CD4-positive, alpha-beta T cell treated with Interleukin-15 for 1 hour (primary cell): ENCODE measurements around the gene ZFY.
"Not testable (repeated sequence)": the region's sequence is repeated elsewhere in the genome, so short reads cannot be mapped to it uniquely, and the experiment has no call there.

Experiments used
- DNase-seq: peaks from one replicate; pipeline ENCODE4 v3.0.0-alpha.2; 2020

ZFY gene

GRCh38 chrY:2979283-2979682, 44.1 kb downstream of the ZFY start:
- DNase-seq, result no peak

GRCh38 chrY:2984491-2984890, 49.3 kb downstream of the ZFY start:
- DNase-seq, result no peak

GRCh38 chrY:2987178-2987577, 52.0 kb downstream of the ZFY start:
- DNase-seq, result not testable (repeated sequence)

GRCh38 chrY:2997369-2997768, 62.2 kb downstream of the ZFY start:
- DNase-seq, result not testable (repeated sequence)

- no peak for DNase-seq
Measured at GRCh38 chrY:3002190-3002589, 67.0 kb downstream of the ZFY start.

- no peak for DNase-seq
Measured at GRCh38 chrY:3002680-3003515, 67.7 kb downstream of the ZFY start.

GRCh38 chrY:3003516-3003830, 68.3 kb downstream of the ZFY start:
- no peak for DNase-seq

GRCh38 chrY:3003846-3004245, 68.7 kb downstream of the ZFY start:
- no peak for DNase-seq

GRCh38 chrY:3006031-3006430, 70.8 kb downstream of the ZFY start:
- not testable (repeated sequence) for DNase-seq

GRCh38 chrY:3007967-3008366, 72.8 kb downstream of the ZFY start:
- no peak for DNase-seq

GRCh38 chrY:3012226-3012625, 77.0 kb downstream of the ZFY start:
- no peak for DNase-seq

- DNase-seq, result no peak
Measured at GRCh38 chrY:3016594-3016993, 81.4 kb downstream of the ZFY start.

GRCh38 chrY:3018546-3018945, 83.4 kb downstream of the ZFY start:
- no peak for DNase-seq

GRCh38 chrY:3019584-3019983, 84.4 kb downstream of the ZFY start:
- no peak for DNase-seq

GRCh38 chrY:3021176-3021575, 86.0 kb downstream of the ZFY start:
- DNase-seq, result no peak

GRCh38 chrY:3023606-3024005, 88.4 kb downstream of the ZFY start:
- no peak for DNase-seq

- no peak for DNase-seq
Measured at GRCh38 chrY:3025357-3025756, 90.2 kb downstream of the ZFY start.
